GM18519 (cell line): ENCODE data around the gene PRKCA.
"Not testable (repeated sequence)": the region's sequence is repeated elsewhere in the genome, so short reads cannot be mapped to it uniquely, and the experiment has no call there.

Source experiments
- ATAC-seq: cut with Tn5 transposase; IDR thresholded peaks from one replicate; pipeline ENCODE4 v1.9.1; 2021; ENCODE audit warnings: mild to moderate bottlenecking, moderate library complexity; ENCODE audit not compliant: unreplicated experiment, low FRiP score

Gene PRKCA

GRCh38 chr17:66474806-66475497 lies 172.5 kb downstream of the PRKCA start:
- no peak for ATAC-seq

- no peak for ATAC-seq
Observed at GRCh38 chr17:66476014-66476413, 173.6 kb downstream of the PRKCA start.

GRCh38 chr17:66477615-66478283 lies 175.3 kb downstream of the PRKCA start:
- no peak for ATAC-seq

DNA sequence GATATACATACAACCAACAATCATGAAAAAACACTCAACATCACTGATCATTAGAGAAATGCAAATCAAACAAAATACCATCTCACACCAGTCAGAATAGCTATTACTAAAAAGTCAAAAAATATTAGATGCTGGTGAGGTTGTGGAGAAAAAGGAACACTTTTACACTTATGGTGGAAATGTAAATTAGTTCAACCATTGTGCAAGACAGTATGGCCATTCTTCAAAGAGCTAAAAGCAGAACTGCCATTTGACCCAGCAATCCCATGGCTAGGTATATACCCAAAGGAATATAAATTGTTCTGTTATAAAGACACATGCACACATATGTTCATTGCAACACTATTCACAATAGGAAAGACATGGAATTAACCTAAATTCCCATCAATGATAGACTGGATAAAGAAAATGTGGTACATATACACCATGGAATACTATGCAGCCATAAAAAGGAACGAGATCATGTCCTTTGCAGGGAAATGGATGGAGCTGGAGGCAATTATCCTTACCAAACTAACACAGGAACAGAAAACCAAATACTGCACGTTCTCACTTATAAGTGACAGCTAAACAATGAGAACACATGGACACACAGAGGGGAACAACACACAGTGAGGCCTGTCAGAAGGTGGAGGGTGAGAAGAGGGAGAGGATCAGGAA lies 176.9 kb downstream of the PRKCA start:
- ATAC-seq: not testable (repeated sequence)

GRCh38 chr17:66480243-66480642 lies 177.8 kb downstream of the PRKCA start:
- no peak for ATAC-seq

DNA sequence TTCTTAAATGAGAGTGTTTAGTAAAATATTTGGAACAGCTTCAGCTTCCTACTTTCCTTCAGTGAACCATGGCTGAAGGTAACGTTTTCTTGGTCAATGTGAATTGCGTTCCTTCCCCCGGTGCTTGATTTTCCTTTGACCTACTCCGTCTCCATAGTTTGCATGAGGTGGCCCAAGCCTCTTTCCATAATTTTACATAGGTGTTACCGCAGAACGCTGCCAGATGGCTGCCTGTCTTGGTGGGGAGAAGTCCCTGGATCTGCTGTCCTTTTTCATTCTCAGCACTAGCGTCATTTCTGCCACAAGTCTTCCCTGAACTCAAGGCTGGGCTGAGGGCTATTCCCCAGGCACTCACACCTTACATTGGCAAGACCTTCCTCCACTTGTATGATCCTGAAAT lies 178.4 kb downstream of the PRKCA start:
- ATAC-seq: no peak

DNA sequence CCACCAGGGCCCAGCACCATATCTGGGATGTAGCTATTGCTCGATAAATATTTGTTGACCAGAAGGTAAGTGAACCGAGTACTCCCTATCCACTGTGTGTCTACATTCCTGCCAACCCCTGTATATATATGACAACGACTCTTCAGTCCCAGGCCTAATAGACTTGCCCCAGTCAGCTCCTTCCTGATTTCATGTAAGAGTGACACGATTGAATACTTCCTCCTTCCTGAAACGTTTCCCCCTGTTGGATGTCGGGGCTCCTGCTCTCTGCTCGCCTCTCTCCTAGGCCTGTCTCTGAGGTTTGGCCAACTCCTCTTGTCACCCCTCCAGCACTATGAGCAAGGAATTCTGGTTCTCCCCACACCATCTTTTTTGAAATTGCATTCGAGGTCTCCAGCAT lies 178.9 kb downstream of the PRKCA start:
- ATAC-seq: no peak

DNA sequence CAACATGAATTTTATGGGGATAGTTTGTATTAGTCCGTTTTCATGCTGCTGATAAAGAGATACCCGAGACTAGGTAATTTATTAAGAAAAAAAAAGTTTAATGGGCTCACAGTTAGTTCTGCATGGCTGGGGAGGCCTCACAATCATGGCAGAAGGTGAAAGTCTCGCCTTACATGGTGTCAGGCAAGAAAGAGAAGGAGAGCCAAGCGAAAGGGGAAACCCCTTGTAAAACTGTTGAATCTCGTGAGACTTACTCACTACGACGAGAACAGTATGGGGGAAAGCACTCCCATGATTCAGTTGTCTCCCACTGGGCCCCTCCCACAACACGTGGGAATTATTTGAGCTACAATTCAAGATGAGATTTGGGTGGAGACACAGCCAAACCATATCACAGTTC lies 181.5 kb downstream of the PRKCA start:
- no peak for ATAC-seq

GRCh38 chr17:66485309-66485947 lies 183.0 kb downstream of the PRKCA start:
- ATAC-seq: no peak

GRCh38 chr17:66487121-66487520 lies 184.7 kb downstream of the PRKCA start:
- no peak for ATAC-seq

DNA sequence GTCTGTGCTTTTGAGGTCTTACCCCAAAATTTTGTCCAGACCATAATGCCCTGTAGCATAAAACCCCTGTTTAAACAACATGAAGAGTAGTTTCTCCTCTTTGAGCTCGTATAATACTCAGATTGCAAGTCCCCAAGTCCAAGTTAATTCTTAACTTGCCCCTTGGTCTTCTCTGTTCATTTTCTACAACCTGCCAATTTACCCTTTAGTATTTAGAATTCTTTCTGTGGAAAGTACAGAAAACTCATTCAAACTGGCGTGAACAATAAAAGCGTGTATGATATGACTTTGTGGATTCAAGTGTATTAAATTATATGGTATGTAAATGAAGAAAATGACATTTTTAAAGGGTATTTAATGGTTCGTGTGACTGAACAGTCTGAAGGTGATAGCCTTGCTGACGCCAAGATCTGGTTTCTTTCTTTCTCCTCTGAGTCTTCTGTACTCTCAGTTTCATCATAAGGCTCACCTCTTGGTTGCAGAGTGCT lies 185.6 kb downstream of the PRKCA start:
- ATAC-seq: no peak

- no peak for ATAC-seq
Observed at GRCh38 chr17:66488864-66489263, 186.5 kb downstream of the PRKCA start.

DNA sequence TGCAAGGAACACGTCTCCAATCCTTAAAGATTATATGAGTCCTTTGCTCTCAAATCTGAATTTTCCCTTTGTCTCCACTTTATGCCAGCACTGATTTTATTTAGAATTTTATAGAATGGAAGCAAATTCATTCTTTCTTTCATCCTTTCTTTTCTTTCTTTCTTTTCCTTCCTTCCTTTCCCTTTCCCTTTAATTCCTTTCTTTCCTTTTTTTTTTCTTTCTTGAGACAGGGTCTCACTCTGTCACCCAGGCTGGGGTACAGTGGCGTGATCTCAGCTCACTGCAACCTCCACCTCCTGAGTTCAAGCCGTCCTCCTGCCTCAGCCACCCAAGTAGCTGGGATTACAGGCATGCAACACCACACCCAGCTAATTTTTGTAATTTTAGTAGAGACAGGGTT lies 187.2 kb downstream of the PRKCA start:
- not testable (repeated sequence) for ATAC-seq

- ATAC-seq: no peak
Observed at GRCh38 chr17:66491213-66491612, 188.8 kb downstream of the PRKCA start.

DNA sequence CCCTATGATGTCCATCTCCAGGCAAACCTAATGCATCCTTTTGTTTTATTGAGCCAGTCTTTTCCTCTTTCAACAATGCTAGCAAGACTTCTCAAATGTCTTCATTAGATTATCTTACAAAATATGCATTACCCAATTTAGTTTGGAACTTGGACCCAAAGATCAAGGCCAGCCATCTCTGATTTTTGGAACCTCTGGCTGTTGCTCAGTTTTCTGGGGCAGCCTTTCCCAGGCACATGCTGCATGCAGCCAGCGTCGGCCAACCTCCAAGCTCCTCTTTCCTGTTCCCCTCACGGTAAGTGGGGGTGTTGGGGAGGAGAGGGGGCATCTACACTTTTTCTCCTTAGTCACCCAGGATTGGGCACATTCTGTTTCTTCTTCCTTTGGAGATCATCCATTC lies 189.3 kb downstream of the PRKCA start:
- ATAC-seq: no peak

GRCh38 chr17:66492080-66492479 lies 189.7 kb downstream of the PRKCA start:
- no peak for ATAC-seq

GRCh38 chr17:66492561-66493005 lies 190.2 kb downstream of the PRKCA start:
- no peak for ATAC-seq

DNA sequence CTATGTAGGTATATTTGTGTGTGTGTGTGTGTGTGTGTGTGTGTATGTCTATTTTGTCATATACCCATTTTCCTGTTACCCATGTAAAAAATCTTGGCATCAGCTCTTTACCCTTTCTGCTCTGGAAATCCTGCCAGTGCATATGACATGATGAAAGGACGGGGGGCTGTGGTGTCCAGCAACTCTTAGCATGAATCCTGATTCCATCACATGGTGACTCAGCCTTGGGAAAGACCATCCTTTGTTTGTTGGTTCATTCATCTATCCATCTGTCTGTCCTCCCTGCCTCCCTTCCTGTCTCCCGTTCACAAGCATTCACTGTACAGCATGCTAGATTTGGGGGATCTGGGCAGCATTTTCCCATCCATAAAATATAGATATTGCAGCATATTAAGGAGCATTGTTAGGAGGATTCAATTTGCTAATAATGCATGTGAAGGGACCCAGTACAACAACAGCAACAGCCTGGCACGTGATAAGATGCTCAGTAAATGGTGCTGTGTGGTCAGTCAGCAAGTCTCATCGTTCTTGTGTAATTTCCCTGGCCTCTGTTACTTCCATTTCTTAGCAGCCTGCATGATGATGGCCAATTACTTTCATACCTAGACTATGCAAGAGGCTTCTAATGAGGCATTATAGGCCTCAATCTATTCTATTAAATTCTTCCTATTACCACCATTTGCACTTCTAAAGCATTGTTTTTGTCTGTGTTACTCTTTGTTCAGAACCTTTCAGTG lies 191.0 kb downstream of the PRKCA start:
- no peak for ATAC-seq

GRCh38 chr17:66494023-66494803 lies 191.8 kb downstream of the PRKCA start:
- no peak for ATAC-seq

GRCh38 chr17:66495035-66495434 lies 192.6 kb downstream of the PRKCA start:
- no peak for ATAC-seq
